Heart left ventricle (tissue), 16 donors: ENCODE measurements around the gene ACSL3. TPM values are rescaled to one million over a fixed set of nuclear protein-coding genes. Genes with fewer than 3 reads are reported as not detected.
A peak's percentile ranks its signal among the peaks of the same experiment; 100 is the strongest.

Source experiments
- ATAC-seq, 4 donors: fragments of 200-7000 bp; cut with Tn5 transposase; one replicate each; pipeline ENCODE4 v1.9.1; 2020 to 2022; ENCODE audit warnings: moderate library complexity in 4 of 4, mild to moderate bottlenecking in 3 of 4, moderate number of reproducible peaks in 1 of 4
- DNase-seq, 5 donors: peaks; one replicate each; pipeline ENCODE4 v3.0.0-alpha.2; 2020
- H3K27ac ChIP-seq, 12 donors: fragments of 200-600 bp; sonication (generic) in 4 of 12; one replicate each; pipeline versions ENCODE4 v1.5.0 to v1.8.0; 2016 to 2022; ENCODE audit warnings: mild to moderate bottlenecking in 2 of 12
- H3K27me3 ChIP-seq, 9 donors: fragments of 200-600 bp; sonication (generic) in 2 of 9; one replicate each; pipeline versions ENCODE4 v1.5.1 to v1.8.0; 2016 to 2022; ENCODE audit warnings: mild to moderate bottlenecking in 3 of 9
- H3K36me3 ChIP-seq, 9 donors: fragments of 200-600 bp; sonication (generic) in 2 of 9; one replicate each; pipeline versions ENCODE4 v1.5.0 to v1.8.0; 2018 to 2022; ENCODE audit warnings: mild to moderate bottlenecking in 2 of 9
- H3K4me1 ChIP-seq, 12 donors: fragments of 200-600 bp; sonication (generic) in 4 of 12; one replicate each; pipeline versions ENCODE4 v1.5.0 to v1.8.0; 2016 to 2022; ENCODE audit warnings: mild to moderate bottlenecking in 3 of 12
- H3K4me3 ChIP-seq, 12 donors: fragments of 200-600 bp; sonication (generic) in 4 of 12; one replicate each; pipeline versions ENCODE4 v1.5.0 to v1.8.0; 2017 to 2022; ENCODE audit warnings: mild to moderate bottlenecking in 9 of 12, moderate library complexity in 4 of 12
- H3K9me3 ChIP-seq, 12 donors: fragments of 200-600 bp; sonication (generic) in 4 of 12; one replicate each; pipeline versions ENCODE4 v1.5.0 to v1.8.0; 2016 to 2022; ENCODE audit warnings: mild to moderate bottlenecking in 1 of 12
- CTCF ChIP-seq, 12 donors: fragments of 200-600 bp; sonication (generic) in 4 of 12; IDR thresholded peaks; one replicate each; pipeline versions ENCODE4 v1.5.0 to v1.8.0; 2018 to 2022; ENCODE audit warnings: antibody characterized with exemption in 12 of 12, mild to moderate bottlenecking in 5 of 12
- POLR2A ChIP-seq, 2 donors: fragments of 450-650 bp; IDR thresholded peaks; one replicate each; pipeline ENCODE4 v1.6.1; 2017; ENCODE audit warnings: antibody characterized with exemption in 2 of 2, mild to moderate bottlenecking in 2 of 2, moderate library complexity in 2 of 2
- whole genome bisulfite sequencing, 4 donors: extraction: QIAGEN DNeasy Blood & Tissue Kit in 2 of 4; methylation state at CpG; one replicate each; pipeline versions ENCODE4 v1.1.5 to v1.1.7; 2013 to 2018; 5-methylcytosine and 5-hydroxymethylcytosine counted together
- intact Hi-C, 10 donors: fragments of 100-400 bp; cut with DNase I; formaldehyde crosslinking; loops; one replicate each; pipeline versions ENCODE4 v1.11.1 to v1.14.2; 2022
- polyA plus RNA-seq, 2 donors: library from polyadenylated mRNA; stranded (reverse); fragments of 200-250 nt; gene quantifications; one replicate each; pipeline ENCODE4 v1.2.3, GENCODE V29; 2013
- total RNA-seq, 9 donors: library from RNA; depleted of rRNA in 2 of 9; stranded (reverse); fragments of >200 nt in 2 of 9; fragmentation: NEBNext Ultra II Directional in 3 of 9; extraction: Animal tissue kit (Norgen Biotek cat#: 25700) in 3 of 9; gene quantifications; one replicate each; pipeline versions ENCODE4 v1.1.0 to v1.2.4, GENCODE V29; 2016 to 2023
- donor health status: ischemic (EF 13 %, LVEDD 7.1; RV severe dilation, severe dysfunction).
- donor health status: healthy with polysubstance abuse.
- donor health status: DM: no; HTN: yes; CAD: no.
- donor health status: DM: no; HTN: no; CAD: no.
- donor health status: ischemic (EF 25% LVEDD 6.9; RV normal size, moderate dysfunction).
- donor health status: ischemic (EF 25% LVEDD 5.7; RV mildly dilated, moderate dysfunction).
- donor health status: healthy.
- donor health status: DM: yes; HTN: yes; CAD: no.
- donor health status: ischemic (EF 35%, LVEDD 5.7; RV mildly dilated, moderate dysfunction).
- donor health status: nonischemic (EF 11% LVEDD 7.7; RV severe dilation, severe dysfunction).
- donor health status: DM: yes; HTN: yes; CAD: no.
- donor health status: PGD.
- donor health status: ischemic (EF 29% LVEDD 5.4; RV normal size, mild dysfunction).
- donor health status: nonischemic (EF 23%, LVEDD 6.1; RV moderate dilation, normal function).

ACSL3 gene
- total and polyA plus RNA-seq, 11 donors: 12.0 to 56.8 (median 51.9) TPM

DNA sequence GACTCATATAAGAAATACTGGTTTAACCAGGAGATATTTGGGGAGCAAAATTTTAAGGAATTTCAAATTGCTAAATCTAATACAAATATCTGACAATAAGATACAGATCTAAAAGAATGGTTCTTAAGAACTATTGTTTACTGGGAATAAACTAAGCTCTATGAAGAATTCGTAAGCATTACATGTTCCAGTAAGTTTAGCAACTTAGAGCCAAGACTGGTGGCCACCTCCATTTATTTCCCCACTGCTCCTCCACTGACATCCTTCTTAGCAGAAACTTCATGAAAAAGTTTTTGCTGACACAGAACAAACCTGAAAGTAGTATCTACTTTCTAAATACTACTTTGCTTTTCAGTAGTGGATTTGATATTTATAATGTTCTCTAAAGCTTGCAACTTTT, 83.0 kb downstream of the ACSL3 start:
- no peak overlapping the region for H3K4me3 ChIP-seq
- intact Hi-C loops: no loop called here

GRCh38 chr2:222944552-222944951, 83.7 kb downstream of the ACSL3 start:
- Histone ChIP-seq H3K36me3 (peaks cover 0 to 31% (median 12%) of the 10 kb centered on the region in 9 donors), H3K27me3 (no peaks in the 10 kb centered on the region), H3K4me3 (no peak overlapping the region), H3K4me1 (peaks cover 0 to 7% (median 0%) of the 10 kb centered on the region in 12 donors), H3K9me3 (no peaks in the 10 kb centered on the region), H3K27ac (peak overlapping the region in 1 of 12 donors; percentile 42)
- ATAC-seq (no peak), DNase-seq (no peak)
- intact Hi-C loops: no loop called here
- TF ChIP-seq CTCF (IDR thresholded peaks at IDR 0.05) (no peak), POLR2A (IDR thresholded peaks at IDR 0.05) (no peak)
- whole genome bisulfite sequencing, 4 donors: 83 to 100% (median 90%) methylated on average over 1 of the region's 1 CpG

More for the DNA sequence above, 83.0 kb downstream of the ACSL3 start:
- Histone ChIP-seq H3K27ac (peak overlapping the region in 1 of 12 donors; percentile 37), H3K4me1 (peaks cover 0 to 7% (median 0%) of the 10 kb centered on the region in 12 donors), H3K9me3 (peaks cover 0 to 6% (median 1%) of the 10 kb centered on the region in 12 donors), H3K36me3 (peaks cover 0 to 35% (median 12%) of the 10 kb centered on the region in 9 donors), H3K27me3 (no peaks in the 10 kb centered on the region)
- 55 to 77% (median 70%) methylated on average over 1 of the region's 1 CpG for WGBS, 4 donors
- TF ChIP-seq CTCF (IDR thresholded peaks at IDR 0.05): no peak
- TF ChIP-seq POLR2A (IDR thresholded peaks at IDR 0.05): no peak
- no peak for ATAC-seq
- no peak for DNase-seq

DNA sequence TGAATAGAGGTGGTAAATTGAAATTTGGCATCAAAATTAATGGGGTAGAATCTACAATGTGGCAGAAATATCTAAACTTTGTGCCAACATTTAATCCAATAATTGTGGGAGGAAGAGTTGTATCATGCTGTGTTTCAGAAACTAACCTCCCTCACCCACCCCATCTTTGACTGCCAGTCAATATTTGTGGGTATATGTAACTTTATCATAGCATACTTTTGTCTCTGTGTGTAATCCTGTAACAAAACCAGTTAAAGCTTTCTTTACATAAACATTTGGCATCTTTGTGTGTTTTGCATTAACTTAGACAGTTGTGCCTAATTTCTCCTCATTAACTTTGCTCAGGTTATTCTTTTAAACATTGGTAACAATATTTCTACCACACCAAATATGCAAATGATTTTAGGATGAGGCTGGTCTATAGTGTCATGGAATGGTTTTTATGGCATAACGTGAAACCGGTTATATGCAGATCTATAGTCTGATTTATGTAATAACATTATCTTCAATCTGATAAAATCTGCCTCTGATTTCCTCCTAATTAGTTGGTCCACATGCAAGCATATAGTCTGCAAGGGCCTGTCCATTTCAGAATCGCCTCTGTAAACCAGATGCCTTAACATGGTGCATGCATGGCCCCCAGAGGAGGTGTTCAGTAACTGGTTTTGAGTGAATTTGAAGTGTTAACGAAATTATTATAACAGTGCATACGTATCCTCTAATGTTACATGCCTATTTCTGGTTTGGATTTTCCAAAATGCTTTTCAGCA, 84.3 kb downstream of the ACSL3 start:
- peaks cover 0 to 7% (median 0%) of the 10 kb centered on the region in 12 donors for H3K4me1 ChIP-seq
- WGBS, 4 donors: 89 to 96% (median 91%) methylated on average over 5 of the region's 5 CpGs
- peak overlapping the region in 1 of 12 donors; percentile 42 for H3K27ac ChIP-seq
- H3K4me3 ChIP-seq: no peak overlapping the region
- H3K9me3 ChIP-seq: no peaks in the 10 kb centered on the region
- TF ChIP-seq CTCF (IDR thresholded peaks at IDR 0.05) (no peak), POLR2A (IDR thresholded peaks at IDR 0.05) (no peak)
- H3K36me3 ChIP-seq: peaks cover 0 to 25% (median 12%) of the 10 kb centered on the region in 9 donors
- ATAC-seq (no peak), DNase-seq (no peak)
- no peaks in the 10 kb centered on the region for H3K27me3 ChIP-seq
- intact Hi-C loops: no loop called here

DNA sequence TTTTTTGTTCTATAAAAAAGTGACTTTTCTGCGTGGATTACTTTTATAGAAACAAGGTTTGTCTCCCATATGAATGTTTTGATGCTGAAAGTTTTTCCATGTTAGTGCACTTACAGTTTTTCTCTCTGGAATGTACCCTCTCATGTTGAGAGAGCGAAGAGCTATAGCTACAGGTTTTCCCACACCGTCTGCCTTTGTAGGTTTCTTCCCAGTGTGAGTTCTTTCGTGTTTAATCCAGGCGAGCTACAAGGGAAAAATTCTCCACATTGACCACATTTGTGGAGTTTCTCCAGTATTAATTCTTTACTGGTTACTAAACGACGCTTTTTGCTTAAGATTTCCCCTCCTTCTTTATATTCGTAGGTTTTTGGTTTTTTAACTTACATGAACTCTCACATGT, 85.1 kb downstream of the ACSL3 start:
- no peak for ATAC-seq
- intact Hi-C loops: no loop called here

More for the DNA sequence above, 85.1 kb downstream of the ACSL3 start:
- peaks cover 0 to 7% (median 0%) of the 10 kb centered on the region in 12 donors for H3K4me1 ChIP-seq
- H3K9me3 ChIP-seq: no peaks in the 10 kb centered on the region
- no peaks in the 10 kb centered on the region for H3K27me3 ChIP-seq
- H3K36me3 ChIP-seq: peaks cover 0 to 18% (median 12%) of the 10 kb centered on the region in 9 donors
- TF ChIP-seq POLR2A (IDR thresholded peaks at IDR 0.05): no peak
- TF ChIP-seq CTCF (IDR thresholded peaks at IDR 0.05): no peak
- H3K27ac ChIP-seq: no peak overlapping the region
- no peak overlapping the region for H3K4me3 ChIP-seq
- 81 to 90% (median 88%) methylated on average over 8 of the region's 8 CpGs for WGBS, 4 donors
- no peak for DNase-seq
